NB4 (cell line): Measurements from ENCODE around the gene EXOC5.

Source experiments
- DNase-seq: peaks from one replicate; pipeline ENCODE4 v3.0.0; 2010; ENCODE audit warnings: low read depth
- H3K4me3 ChIP-seq: one replicate; pipeline ENCODE4 v1.5.1; 2011; ENCODE audit warnings: mild to moderate bottlenecking, low read depth, low read length, moderate library complexity
- MYC ChIP-seq: IDR thresholded peaks from 2 replicates; pipeline ENCODE4 v1.6.1; 2011; ENCODE audit warnings: low read depth, low read length
- POLR2A ChIP-seq: IDR thresholded peaks from 2 replicates; pipeline ENCODE4 v1.6.1; 2011; ENCODE audit warnings: mild to moderate bottlenecking; ENCODE audit not compliant: insufficient read length; ENCODE audit errors: extremely low read depth
- TF ChIP-seq, protein P1 (sequence below): IDR thresholded peaks from one replicate; pipeline ENCODE4 v1.5.1; 2012; ENCODE audit warnings: low read depth, low read length
- TF ChIP-seq, protein P2 (sequence below): IDR thresholded peaks from 2 replicates; pipeline ENCODE4 v1.6.1; 2011; ENCODE audit warnings: low read depth, low read length

The EXOC5 gene

DNA sequence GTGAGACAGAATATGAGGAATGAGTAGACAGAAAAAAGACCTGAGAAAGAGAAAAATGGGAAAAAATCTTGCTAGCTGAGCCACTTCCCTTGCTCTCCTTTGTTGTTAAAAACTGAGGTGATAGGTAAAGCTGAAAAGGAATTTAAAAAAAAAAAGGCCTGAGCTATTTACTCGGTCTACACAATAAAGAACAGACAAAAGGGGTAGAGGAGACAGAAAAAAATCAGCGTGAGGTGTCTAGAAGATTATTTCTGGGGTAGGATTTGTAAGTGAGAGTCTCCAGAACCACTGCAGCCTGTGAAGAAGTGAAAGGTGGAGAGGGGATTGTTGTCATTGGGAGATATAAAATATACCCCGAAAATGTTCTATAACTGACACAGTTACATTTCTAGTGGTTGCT lies 98.8 kb downstream of the EXOC5 start:
- no peak overlapping the region for H3K4me3 ChIP-seq
- TF ChIP-seq, protein P1, sequence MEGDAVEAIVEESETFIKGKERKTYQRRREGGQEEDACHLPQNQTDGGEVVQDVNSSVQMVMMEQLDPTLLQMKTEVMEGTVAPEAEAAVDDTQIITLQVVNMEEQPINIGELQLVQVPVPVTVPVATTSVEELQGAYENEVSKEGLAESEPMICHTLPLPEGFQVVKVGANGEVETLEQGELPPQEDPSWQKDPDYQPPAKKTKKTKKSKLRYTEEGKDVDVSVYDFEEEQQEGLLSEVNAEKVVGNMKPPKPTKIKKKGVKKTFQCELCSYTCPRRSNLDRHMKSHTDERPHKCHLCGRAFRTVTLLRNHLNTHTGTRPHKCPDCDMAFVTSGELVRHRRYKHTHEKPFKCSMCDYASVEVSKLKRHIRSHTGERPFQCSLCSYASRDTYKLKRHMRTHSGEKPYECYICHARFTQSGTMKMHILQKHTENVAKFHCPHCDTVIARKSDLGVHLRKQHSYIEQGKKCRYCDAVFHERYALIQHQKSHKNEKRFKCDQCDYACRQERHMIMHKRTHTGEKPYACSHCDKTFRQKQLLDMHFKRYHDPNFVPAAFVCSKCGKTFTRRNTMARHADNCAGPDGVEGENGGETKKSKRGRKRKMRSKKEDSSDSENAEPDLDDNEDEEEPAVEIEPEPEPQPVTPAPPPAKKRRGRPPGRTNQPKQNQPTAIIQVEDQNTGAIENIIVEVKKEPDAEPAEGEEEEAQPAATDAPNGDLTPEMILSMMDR, result no peak
- TF ChIP-seq POLR2A, result no peak
- TF ChIP-seq MYC, result no peak
- TF ChIP-seq, protein P2, sequence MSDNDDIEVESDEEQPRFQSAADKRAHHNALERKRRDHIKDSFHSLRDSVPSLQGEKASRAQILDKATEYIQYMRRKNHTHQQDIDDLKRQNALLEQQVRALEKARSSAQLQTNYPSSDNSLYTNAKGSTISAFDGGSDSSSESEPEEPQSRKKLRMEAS, result no peak
- no peak for DNase-seq

DNA sequence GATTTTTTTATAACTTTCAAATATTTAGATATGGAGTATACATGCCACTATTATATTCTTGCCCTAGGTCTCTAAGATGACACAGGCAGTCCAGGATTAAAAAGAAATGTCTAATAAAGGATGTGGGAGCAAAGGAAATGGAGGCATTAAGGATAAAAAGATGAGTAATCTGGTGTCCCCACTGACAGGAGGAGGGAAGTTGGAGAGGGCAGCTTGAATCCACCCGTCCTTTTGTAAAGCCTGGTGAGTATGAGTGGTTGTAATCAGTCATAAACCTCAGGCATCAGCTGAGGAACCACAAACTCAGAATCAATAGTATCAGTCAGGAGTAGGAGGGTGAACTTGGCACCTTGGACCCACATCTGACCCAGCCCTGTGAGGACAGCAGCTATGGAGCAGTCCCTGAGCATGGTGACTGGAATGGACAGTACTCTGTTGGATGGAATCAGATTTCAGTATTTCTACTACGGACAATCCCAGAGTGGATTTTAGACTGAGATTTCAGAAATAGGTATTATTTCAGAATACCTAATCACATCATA lies 100.5 kb downstream of the EXOC5 start:
- TF ChIP-seq, protein P2, result no peak
- no peak for TF ChIP-seq MYC
- TF ChIP-seq POLR2A, result no peak
- TF ChIP-seq, protein P1, result no peak

DNA sequence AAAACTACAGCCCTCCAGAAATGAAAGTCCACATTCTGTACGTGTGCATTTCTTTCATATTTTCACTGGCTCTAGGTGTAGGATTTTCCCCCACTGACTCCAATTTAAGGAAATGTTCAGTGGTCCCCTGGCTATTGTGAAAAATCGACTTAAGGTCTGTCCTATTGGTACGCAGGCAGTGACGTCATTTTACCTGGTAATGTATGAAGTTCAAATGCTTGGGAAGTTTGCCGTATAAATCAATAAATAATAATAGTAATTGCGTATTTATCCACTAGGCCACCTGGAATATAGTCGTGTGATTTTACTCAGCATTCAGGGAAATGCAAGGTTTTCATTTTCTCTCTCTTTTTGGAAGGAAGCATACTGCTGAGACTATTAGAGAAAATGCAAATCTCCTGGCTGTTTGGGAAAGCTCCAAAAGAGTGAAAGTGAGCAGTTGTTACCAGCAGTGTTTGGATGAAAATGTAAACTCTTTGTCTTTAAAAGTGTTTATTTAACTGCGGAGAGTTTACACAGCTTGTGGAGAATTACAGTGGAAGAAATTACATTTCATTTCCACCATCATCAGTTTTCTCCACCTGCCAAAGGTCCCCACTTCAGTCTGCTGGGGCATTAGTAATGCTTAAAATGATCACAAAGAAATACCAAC lies 107.0 kb downstream of the EXOC5 start:
- TF ChIP-seq POLR2A, result no peak
- DNase-seq, result no peak
- H3K4me3 ChIP-seq, result no peak overlapping the region

More for the DNA sequence above, 100.5 kb downstream of the EXOC5 start:
- no peak for DNase-seq
- H3K4me3 ChIP-seq, result no peak overlapping the region

DNA sequence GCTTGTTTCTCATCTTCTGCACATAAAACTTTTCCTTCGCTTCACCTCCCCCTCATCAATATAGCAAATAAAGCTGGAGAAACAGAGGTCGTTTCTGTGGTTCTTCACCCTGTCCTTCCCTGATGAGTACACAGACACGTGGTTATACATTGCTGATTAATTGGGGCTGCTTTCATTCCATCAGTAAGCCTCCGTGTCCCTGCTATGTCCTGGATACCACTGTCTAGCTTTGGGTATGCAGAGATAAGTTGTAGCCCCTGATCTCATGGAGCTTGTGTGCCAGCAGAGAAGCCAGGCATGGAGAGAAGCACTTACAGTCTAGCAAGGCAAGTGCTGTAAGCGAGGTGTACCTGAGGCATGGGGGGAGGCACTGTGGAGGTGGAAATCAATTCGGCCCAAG lies 108.4 kb downstream of the EXOC5 start:
- no peak for DNase-seq
- TF ChIP-seq, protein P1, result no peak
- TF ChIP-seq, protein P2, result no peak
- TF ChIP-seq MYC, result no peak
- no peak for TF ChIP-seq POLR2A
- no peak overlapping the region for H3K4me3 ChIP-seq

DNA sequence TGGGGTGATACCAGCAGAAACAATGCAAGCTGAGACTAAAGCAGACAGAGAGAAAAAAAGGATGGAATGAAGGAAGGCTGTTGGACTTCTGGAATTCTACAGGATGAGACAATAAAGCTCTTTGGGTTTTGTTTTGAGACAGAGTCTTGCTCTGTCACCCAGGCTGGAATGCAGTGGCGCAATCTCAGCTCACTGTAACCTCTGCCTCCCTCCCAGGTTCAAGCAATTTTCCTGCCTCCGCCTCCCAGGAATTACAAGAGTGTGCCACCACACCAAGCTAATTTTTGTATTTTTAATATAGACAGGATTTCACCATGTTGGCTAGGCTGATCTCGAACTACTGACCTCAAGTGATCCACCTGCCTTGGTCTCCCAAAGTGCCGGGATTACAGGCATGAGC lies 115.4 kb downstream of the EXOC5 start:
- TF ChIP-seq POLR2A, result no peak
- TF ChIP-seq, protein P1, result no peak
- TF ChIP-seq MYC, result no peak
- TF ChIP-seq, protein P2, result no peak
- H3K4me3 ChIP-seq, result no peak overlapping the region
- no peak for DNase-seq
